ENCODE data around the gene UQCC5. TPM values are rescaled to one million over a fixed set of nuclear protein-coding genes. Genes with fewer than 3 reads are reported as not detected.

Gene UQCC5
- total RNA-seq, 1 experiment from 2014 or later = 45.8 TPM

DNA sequence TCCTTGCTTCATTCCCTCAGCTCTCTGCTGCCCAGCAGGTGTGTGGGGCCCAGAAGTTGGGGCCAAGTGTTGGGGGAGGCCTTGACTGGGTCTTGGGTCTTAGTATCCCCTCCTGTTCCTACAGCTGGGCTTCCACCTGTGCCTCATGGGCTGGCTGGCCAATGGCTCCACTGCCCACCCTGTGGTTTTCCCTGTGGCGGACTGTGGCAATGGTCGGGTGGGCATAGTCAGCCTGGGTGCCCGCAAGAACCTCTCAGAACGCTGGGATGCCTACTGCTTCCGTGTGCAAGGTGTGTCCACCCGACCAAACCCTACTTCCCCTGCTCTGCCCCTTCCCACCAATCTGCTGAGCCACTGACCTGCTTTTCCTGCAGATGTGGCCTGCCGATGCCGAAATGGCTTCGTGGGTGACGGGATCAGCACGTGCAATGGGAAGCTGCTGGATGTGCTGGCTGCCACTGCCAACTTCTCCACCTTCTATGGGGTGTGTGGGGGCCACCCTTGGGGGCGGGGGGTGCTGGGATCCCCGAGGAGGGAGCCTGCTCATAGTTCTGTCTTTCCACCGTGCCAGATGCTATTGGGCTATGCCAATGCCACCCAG is 13.7 kb upstream of the UQCC5 start:
- H3K14ac ChIP-seq (ENCODE audit: insufficient read depth, low read length) = no peak overlapping the region

More for the DNA sequence above, 13.7 kb upstream of the UQCC5 start:
- DNase-seq = no peak
- no CpG with 5 or more reads among the region's 14 CpGs for WGBS (ENCODE audit: extremely low coverage, insufficient read length, low lambda C conversion rate)
- H4K91ac ChIP-seq (ENCODE audit: insufficient read length, low read depth, low read length) = no peak overlapping the region
- H2BK20ac ChIP-seq (ENCODE audit: low read depth, low read length, poor library complexity, severe bottlenecking) = no peak overlapping the region
- no peak overlapping the region for H2BK12ac ChIP-seq (ENCODE audit: insufficient read length, low read depth, low read length)
- no peak overlapping the region for H3K27ac ChIP-seq (ENCODE audit: insufficient read length, low read depth, low read length)
- H2BK15ac ChIP-seq (ENCODE audit: low read depth, low read length) = no peak overlapping the region
- H3K4me1 Mint-ChIP-seq = peaks cover 6 to 7% of the 10 kb centered on the region in 2 experiments; a peak in 3 of 4 replicates
- no peak overlapping the region for H2BK5ac ChIP-seq (ENCODE audit: insufficient read length, low read length)
- H4K20me1 ChIP-seq (ENCODE audit: control insufficient read depth, insufficient read depth, insufficient read length) = peaks cover 3% of the 10 kb centered on the region
- H3T11ph ChIP-seq (ENCODE audit: low read length) = no peak overlapping the region
- no peak overlapping the region for H4K5ac ChIP-seq (ENCODE audit: insufficient read length, low read depth, low read length)
- H3K4me1 ChIP-seq (ENCODE audit: insufficient read depth, low read length) = no peaks in the 10 kb centered on the region
- no peaks in the 10 kb centered on the region for H3K79me1 ChIP-seq (ENCODE audit: insufficient read depth, low read depth, low read length, poor library complexity, severe bottlenecking)
- no peak overlapping the region for H3K27ac Mint-ChIP-seq
- H3K27me3 ChIP-seq (ENCODE audit: insufficient read depth, low read length) = no peaks in the 10 kb centered on the region
- no peak overlapping the region for H3K18ac ChIP-seq (ENCODE audit: insufficient read length, low read depth, low read length)
- H3K4me2 ChIP-seq (ENCODE audit: insufficient read depth, insufficient read length, low read length) = no peak overlapping the region
- H3K23me2 ChIP-seq (ENCODE audit: insufficient read length, low read depth, low read length, poor library complexity, severe bottlenecking) = no peaks in the 10 kb centered on the region
- no peaks in the 10 kb centered on the region for H3K9me3 ChIP-seq (ENCODE audit: control insufficient read depth, low read depth, low read length)
- H3K56ac ChIP-seq (ENCODE audit: insufficient read length, low read depth, low read length) = no peak overlapping the region
- no peak overlapping the region for H2AK5ac ChIP-seq (ENCODE audit: insufficient read length, low read length)
- no peaks in the 10 kb centered on the region for H3K79me2 ChIP-seq (ENCODE audit: insufficient read depth, low read length)
- H2AFZ ChIP-seq (ENCODE audit: low read length) = no peak overlapping the region
- H3K9ac ChIP-seq (ENCODE audit: extremely low read depth, insufficient read length, low read length) = no peak overlapping the region
- H3K4ac ChIP-seq (ENCODE audit: low read depth, low read length) = no peak overlapping the region
- peaks cover 2% of the 10 kb centered on the region for H3K27me3 Mint-ChIP-seq (ENCODE audit: low read depth)
- peaks cover 20 to 41% (median 37%) of the 10 kb centered on the region in 3 experiments; a peak in 6 of 7 replicates for H3K36me3 Mint-ChIP-seq (ENCODE audit: insufficient read depth in 1 of 3, low read depth in 3 of 3)
- H3K23ac ChIP-seq (ENCODE audit: insufficient read length, low read depth, low read length) = no peak overlapping the region
- no peak overlapping the region for H2BK120ac ChIP-seq (ENCODE audit: low read depth, low read length, poor library complexity, severe bottlenecking)
- no peaks in the 10 kb centered on the region for H3K9me3 Mint-ChIP-seq
- no peak overlapping the region for H3K4me3 Mint-ChIP-seq
- no peak overlapping the region for H4K8ac ChIP-seq (replicated peaks; ENCODE audit: insufficient read length, low read depth, low read length)
- TF ChIP-seq, protein P1, sequence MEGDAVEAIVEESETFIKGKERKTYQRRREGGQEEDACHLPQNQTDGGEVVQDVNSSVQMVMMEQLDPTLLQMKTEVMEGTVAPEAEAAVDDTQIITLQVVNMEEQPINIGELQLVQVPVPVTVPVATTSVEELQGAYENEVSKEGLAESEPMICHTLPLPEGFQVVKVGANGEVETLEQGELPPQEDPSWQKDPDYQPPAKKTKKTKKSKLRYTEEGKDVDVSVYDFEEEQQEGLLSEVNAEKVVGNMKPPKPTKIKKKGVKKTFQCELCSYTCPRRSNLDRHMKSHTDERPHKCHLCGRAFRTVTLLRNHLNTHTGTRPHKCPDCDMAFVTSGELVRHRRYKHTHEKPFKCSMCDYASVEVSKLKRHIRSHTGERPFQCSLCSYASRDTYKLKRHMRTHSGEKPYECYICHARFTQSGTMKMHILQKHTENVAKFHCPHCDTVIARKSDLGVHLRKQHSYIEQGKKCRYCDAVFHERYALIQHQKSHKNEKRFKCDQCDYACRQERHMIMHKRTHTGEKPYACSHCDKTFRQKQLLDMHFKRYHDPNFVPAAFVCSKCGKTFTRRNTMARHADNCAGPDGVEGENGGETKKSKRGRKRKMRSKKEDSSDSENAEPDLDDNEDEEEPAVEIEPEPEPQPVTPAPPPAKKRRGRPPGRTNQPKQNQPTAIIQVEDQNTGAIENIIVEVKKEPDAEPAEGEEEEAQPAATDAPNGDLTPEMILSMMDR (conservative IDR thresholded peaks at IDR 0.05) = no peak

All from H9 (cell line).